BLaER1 treated with 17β-estradiol and CSF1 and Interleukin-3, amounts not matched to agents 10 nM and 100 nM (cell line): Measurements from ENCODE around the gene ARL4C.

Experiments
- H3K27ac ChIP-seq, 11 experiments: shearing (Covaris generic); formaldehyde crosslinking; 2 replicates each; pipeline ENCODE4 v1.8.1; 2022
- H3K27me3 ChIP-seq, 11 experiments: shearing (Covaris generic); formaldehyde crosslinking; 2 replicates each; pipeline ENCODE4 v1.8.1; 2022
- H3K36me3 ChIP-seq, 11 experiments: shearing (Covaris generic); formaldehyde crosslinking; 2 replicates each; pipeline ENCODE4 v1.8.1; 2022
- H3K4me1 ChIP-seq, 10 experiments: shearing (Covaris generic); formaldehyde crosslinking; 2 replicates each; pipeline ENCODE4 v1.8.1; 2022
- H3K4me2 ChIP-seq, 11 experiments: shearing (Covaris generic); formaldehyde crosslinking; 2 replicates each; pipeline ENCODE4 v1.8.1; 2022
- H3K4me3 ChIP-seq, 10 experiments: shearing (Covaris generic); formaldehyde crosslinking; 2 replicates each; pipeline ENCODE4 v1.8.1; 2022
- H3K9ac ChIP-seq, 11 experiments: shearing (Covaris generic); formaldehyde crosslinking; 2 replicates each; pipeline ENCODE4 v1.8.1; 2022
- H3K9me3 ChIP-seq, 11 experiments: shearing (Covaris generic); formaldehyde crosslinking; replicated peaks in 1 of 11; 2 replicates each; pipeline ENCODE4 v1.8.1; 2022
- H4K20me1 ChIP-seq, 11 experiments: shearing (Covaris generic); formaldehyde crosslinking; 2 replicates each; pipeline ENCODE4 v1.8.1; 2022
- Cebpa-rat ChIP-seq, 11 experiments: shearing (Covaris generic); IDR thresholded peaks; 2 replicates each; pipeline ENCODE4 v1.8.1; 2022

Gene ARL4C

DNA sequence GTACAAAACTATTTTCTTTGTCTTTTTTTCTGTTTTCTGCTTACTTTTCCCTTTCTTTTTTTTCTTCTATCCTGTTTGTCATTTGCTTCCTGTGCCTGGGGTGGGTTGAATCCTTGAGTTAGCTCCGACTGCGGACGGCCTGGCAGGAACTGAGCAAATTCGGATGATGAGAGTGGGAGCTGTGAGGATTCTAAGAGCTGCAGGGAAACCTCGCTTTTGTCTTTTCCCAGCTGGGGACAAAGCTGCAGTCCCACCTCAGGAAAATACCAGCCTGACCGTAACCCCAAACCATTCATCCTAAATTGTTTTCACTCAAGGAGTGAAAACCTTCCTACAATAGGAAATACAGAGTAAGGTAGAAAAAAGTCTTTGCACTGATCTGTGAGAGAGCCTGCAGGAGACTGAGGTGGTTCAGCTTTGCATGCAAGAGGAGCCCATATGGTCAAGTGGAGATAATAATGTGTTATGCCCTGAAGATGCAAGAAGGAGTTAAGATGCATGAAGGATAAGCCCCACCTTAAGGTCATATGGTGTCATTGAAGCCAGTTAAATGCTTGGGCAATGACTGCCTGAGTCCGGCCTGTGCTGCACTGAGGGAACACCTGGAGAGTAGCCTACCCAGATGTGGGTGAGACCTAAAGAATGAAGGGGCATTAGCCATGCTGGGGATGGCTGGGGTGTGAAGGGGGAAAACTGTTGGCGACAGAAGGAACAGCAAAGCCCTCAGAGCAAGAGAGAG is 31.7 kb upstream of the ARL4C start:
- H3K9ac ChIP-seq, result no peak overlapping the region
- H3K9me3 ChIP-seq, result peaks cover 21 to 42% (median 28%) of the 10 kb centered on the region in 11 experiments
- no peaks in the 10 kb centered on the region for H3K27me3 ChIP-seq
- H3K27ac ChIP-seq, result no peak overlapping the region
- no peaks in the 10 kb centered on the region; a peak in 1 of 20 replicates for H3K4me1 ChIP-seq
- H3K4me3 ChIP-seq, result no peak overlapping the region
- no peaks in the 10 kb centered on the region for H3K36me3 ChIP-seq
- H4K20me1 ChIP-seq, result no peaks in the 10 kb centered on the region
- H3K4me2 ChIP-seq, result no peak overlapping the region
- no peak for TF ChIP-seq Cebpa-rat (IDR thresholded peaks at IDR 0.05)

- Histone ChIP-seq H3K4me3 (no peak overlapping the region), H3K9ac (no peak overlapping the region), H3K27me3 (no peaks in the 10 kb centered on the region), H3K9me3 (peaks cover 13 to 40% (median 23%) of the 10 kb centered on the region in 11 experiments; a peak in 21 of 22 replicates), H3K36me3 (no peaks in the 10 kb centered on the region), H3K4me1 (no peaks in the 10 kb centered on the region), H4K20me1 (no peaks in the 10 kb centered on the region), H3K4me2 (no peak overlapping the region), H3K27ac (no peak overlapping the region)
- TF ChIP-seq Cebpa-rat (IDR thresholded peaks at IDR 0.05), result no peak
Measured at GRCh38 chr2:234526711-234527110, 29.8 kb upstream of the ARL4C start.

DNA sequence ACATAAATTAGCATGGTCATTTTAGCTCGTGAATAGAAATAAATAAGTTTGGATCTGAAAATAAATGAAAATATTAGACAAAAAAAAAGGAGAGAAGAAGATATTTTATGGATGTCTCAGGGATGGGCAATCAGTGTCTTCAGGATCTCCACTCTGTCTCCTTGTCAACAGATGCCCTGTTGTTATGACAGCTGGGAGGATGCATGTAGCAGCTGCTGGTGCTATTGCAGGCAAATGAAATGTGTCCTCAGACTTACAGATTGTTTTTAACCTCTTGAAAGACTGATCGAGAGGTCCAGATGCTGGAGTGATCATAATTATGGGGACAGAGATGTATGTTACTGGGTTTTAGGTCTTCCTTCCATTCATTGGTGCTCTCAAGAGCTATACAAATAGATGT is 24.7 kb upstream of the ARL4C start:
- H3K4me2 ChIP-seq, result no peak overlapping the region
- H3K4me1 ChIP-seq, result no peaks in the 10 kb centered on the region
- H3K4me3 ChIP-seq, result no peak overlapping the region
- H3K27ac ChIP-seq, result no peak overlapping the region
- H4K20me1 ChIP-seq, result no peaks in the 10 kb centered on the region
- no peaks in the 10 kb centered on the region for H3K36me3 ChIP-seq
- peaks cover 13 to 33% (median 19%) of the 10 kb centered on the region in 11 experiments; a peak in 21 of 22 replicates for H3K9me3 ChIP-seq
- H3K27me3 ChIP-seq, result no peaks in the 10 kb centered on the region
- H3K9ac ChIP-seq, result no peak overlapping the region
- no peak for TF ChIP-seq Cebpa-rat (IDR thresholded peaks at IDR 0.05)

GRCh38 chr2:234518986-234519642 is 22.2 kb upstream of the ARL4C start:
- Histone ChIP-seq H3K27me3 (no peaks in the 10 kb centered on the region), H3K9me3 (peaks cover 5 to 18% (median 6%) of the 10 kb centered on the region in 11 experiments; a peak in 16 of 22 replicates), H3K4me2 (no peak overlapping the region), H3K9ac (no peak overlapping the region), H3K27ac (no peak overlapping the region), H4K20me1 (no peaks in the 10 kb centered on the region), H3K4me3 (no peak overlapping the region), H3K36me3 (no peaks in the 10 kb centered on the region), H3K4me1 (no peaks in the 10 kb centered on the region)
- no peak for TF ChIP-seq Cebpa-rat (IDR thresholded peaks at IDR 0.05)

GRCh38 chr2:234517971-234518370 is 21.1 kb upstream of the ARL4C start:
- no peak for TF ChIP-seq Cebpa-rat (IDR thresholded peaks at IDR 0.05)
- no peak overlapping the region for H3K9ac ChIP-seq
- H4K20me1 ChIP-seq, result no peaks in the 10 kb centered on the region
- no peak overlapping the region for H3K4me2 ChIP-seq
- no peak overlapping the region for H3K27ac ChIP-seq
- H3K9me3 ChIP-seq, result peaks cover 0 to 7% (median 0%) of the 10 kb centered on the region in 11 experiments; a peak in 2 of 22 replicates
- H3K27me3 ChIP-seq, result no peaks in the 10 kb centered on the region
- H3K36me3 ChIP-seq, result no peaks in the 10 kb centered on the region
- no peak overlapping the region for H3K4me3 ChIP-seq
- H3K4me1 ChIP-seq, result no peaks in the 10 kb centered on the region

DNA sequence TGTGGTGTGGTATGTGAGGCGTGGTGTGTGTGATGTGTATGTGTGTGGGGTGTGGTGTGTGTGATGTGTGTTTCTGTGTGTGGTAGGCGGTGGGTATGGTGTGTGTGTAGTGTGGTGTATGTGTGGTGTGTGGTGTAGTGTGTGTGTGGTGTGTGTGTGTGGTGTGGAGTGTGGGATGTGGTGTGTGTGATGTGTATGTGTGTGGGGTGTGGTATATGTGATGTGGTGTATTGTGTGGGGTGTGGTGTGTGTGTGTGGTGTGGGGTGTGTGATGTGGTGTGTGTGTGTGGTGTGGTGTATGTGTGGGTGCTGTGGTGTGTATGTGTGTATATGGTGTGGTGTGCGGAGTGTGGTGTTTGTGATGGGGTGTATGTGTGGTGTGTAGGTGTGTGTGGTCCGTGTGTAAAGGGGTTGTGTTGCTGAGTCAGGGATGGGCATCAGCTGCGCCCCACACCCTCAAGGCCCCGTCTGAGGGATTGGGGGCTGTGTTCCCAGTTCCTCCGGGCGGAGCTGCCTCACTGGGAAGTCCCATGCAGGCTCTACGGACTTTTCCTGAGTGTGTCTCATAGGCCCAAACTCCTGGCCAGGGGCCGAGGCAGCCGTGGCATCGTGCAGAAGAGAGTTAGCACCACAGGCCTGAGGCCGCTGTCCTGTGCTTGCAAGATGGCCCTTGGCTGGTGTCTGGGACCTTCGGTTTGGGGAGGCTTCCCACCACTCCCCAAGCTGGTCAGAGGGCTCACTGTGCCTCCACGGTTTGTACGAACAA is 18.2 kb upstream of the ARL4C start:
- Histone ChIP-seq H3K27ac (no peak overlapping the region), H3K4me3 (no peak overlapping the region), H4K20me1 (no peaks in the 10 kb centered on the region), H3K9ac (no peak overlapping the region), H3K27me3 (no peaks in the 10 kb centered on the region), H3K9me3 (no peaks in the 10 kb centered on the region), H3K4me2 (no peak overlapping the region), H3K4me1 (no peaks in the 10 kb centered on the region), H3K36me3 (no peaks in the 10 kb centered on the region)
- no peak for TF ChIP-seq Cebpa-rat (IDR thresholded peaks at IDR 0.05)

- no peaks in the 10 kb centered on the region for H3K36me3 ChIP-seq
- no peaks in the 10 kb centered on the region for H3K4me1 ChIP-seq
- H3K27ac ChIP-seq, result no peak overlapping the region
- H3K4me3 ChIP-seq, result no peak overlapping the region
- H3K9me3 ChIP-seq, result no peaks in the 10 kb centered on the region
- no peak overlapping the region for H3K9ac ChIP-seq
- H3K27me3 ChIP-seq, result no peaks in the 10 kb centered on the region
- H4K20me1 ChIP-seq, result no peaks in the 10 kb centered on the region
- H3K4me2 ChIP-seq, result no peak overlapping the region
- TF ChIP-seq Cebpa-rat (IDR thresholded peaks at IDR 0.05), result no peak
Measured at GRCh38 chr2:234514099-234514498, 17.2 kb upstream of the ARL4C start.

GRCh38 chr2:234512884-234513669 is 16.2 kb upstream of the ARL4C start:
- Histone ChIP-seq H3K27ac (no peak overlapping the region), H3K36me3 (no peaks in the 10 kb centered on the region), H3K9ac (no peak overlapping the region), H4K20me1 (no peaks in the 10 kb centered on the region), H3K27me3 (no peaks in the 10 kb centered on the region), H3K9me3 (no peaks in the 10 kb centered on the region), H3K4me3 (no peak overlapping the region), H3K4me2 (no peak overlapping the region), H3K4me1 (no peaks in the 10 kb centered on the region)
- TF ChIP-seq Cebpa-rat (IDR thresholded peaks at IDR 0.05), result no peak

DNA sequence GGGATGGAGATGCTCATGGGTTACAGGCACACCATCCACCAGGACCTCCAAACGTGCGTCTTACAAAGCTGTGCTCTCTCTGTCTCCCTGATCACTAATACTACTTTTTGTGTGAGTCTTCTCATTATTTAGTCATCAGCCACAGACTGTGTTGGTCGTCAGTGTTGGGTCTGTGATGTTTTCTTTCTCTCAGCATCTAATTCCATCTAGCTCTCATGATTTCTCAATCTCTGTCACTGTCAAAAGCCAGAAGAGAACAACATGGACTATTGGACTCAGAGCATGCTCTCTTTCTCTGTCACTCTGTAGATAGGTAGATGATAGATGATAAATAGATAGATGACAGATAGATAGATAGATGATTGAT is 6.0 kb upstream of the ARL4C start:
- peaks cover under 1 to 44% (median 30%) of the 10 kb centered on the region in 10 experiments; a peak in 17 of 20 replicates for H3K4me1 ChIP-seq
- H3K36me3 ChIP-seq, result no peaks in the 10 kb centered on the region
- H4K20me1 ChIP-seq, result no peaks in the 10 kb centered on the region
- no peak overlapping the region for H3K9ac ChIP-seq
- no peak overlapping the region for H3K4me2 ChIP-seq
- no peak overlapping the region for H3K4me3 ChIP-seq
- TF ChIP-seq Cebpa-rat (IDR thresholded peaks at IDR 0.05), result no peak
- H3K27me3 ChIP-seq, result peaks cover 0 to 6% (median 0%) of the 10 kb centered on the region in 11 experiments; a peak in 2 of 22 replicates
- H3K27ac ChIP-seq, result no peak overlapping the region
- no peaks in the 10 kb centered on the region for H3K9me3 ChIP-seq
